Colonic mucosa (tissue), 4 donors: ENCODE results near the gene COPS3. TPM values are rescaled to one million over a fixed set of nuclear protein-coding genes. Genes with fewer than 3 reads are reported as not detected.

Source experiments
- DNase-seq: peaks from one replicate; pipeline ENCODE4 v3.0.0-alpha.2; 2020
- H3K27ac ChIP-seq: fragments of 200-600 bp; one replicate; pipeline ENCODE4 v1.8.0; 2021
- H3K27me3 ChIP-seq: fragments of 200-600 bp; one replicate; pipeline ENCODE4 v1.8.0; 2021
- H3K36me3 ChIP-seq: fragments of 200-600 bp; one replicate; pipeline ENCODE4 v1.8.0; 2021
- H3K4me1 ChIP-seq: fragments of 200-600 bp; one replicate; pipeline ENCODE4 v1.8.0; 2021; ENCODE audit warnings: mild to moderate bottlenecking
- H3K4me3 ChIP-seq: fragments of 200-600 bp; one replicate; pipeline ENCODE4 v1.8.0; 2021
- H3K9ac ChIP-seq, 2 donors: one replicate each; pipeline ENCODE4 v1.7.0; 2013; ENCODE audit warnings: control low read depth in 2 of 2, low read depth in 2 of 2, low read length in 2 of 2
- H3K9me3 ChIP-seq: fragments of 200-600 bp; one replicate; pipeline ENCODE4 v1.8.0; 2021
- CTCF ChIP-seq: fragments of 200-600 bp; IDR thresholded peaks from one replicate; pipeline ENCODE4 v1.8.0; 2022; ENCODE audit warnings: antibody characterized with exemption, mild to moderate bottlenecking
- intact Hi-C: fragments of 100-400 bp; cut with DNase I; formaldehyde crosslinking; loops from one replicate; pipeline ENCODE4 v1.14.1; 2022
- total RNA-seq, 2 donors: library from RNA; stranded (reverse); fragmentation: NEBNext Ultra II Directional in 1 of 2; extraction: Animal tissue kit (Norgen Biotek cat#: 25700) in 1 of 2; gene quantifications; one replicate each; pipeline ENCODE4 v1.2.1, GENCODE V29; 2021
- donor health status: healthy.
- donor health status: DM: no; HTN: no; CAD: no.
- donor health status: DM: no; HTN: no; CAD: no.

The COPS3 gene
- total RNA-seq, 2 donors from 2014 or later, result 43.9 to 60.4 TPM

GRCh38 chr17:17237026-17237799 is 43.8 kb downstream of the COPS3 start, which contains the start of gene FLCN:
FLCN (minus strand) TSS chr17:17237168; CDS start chr17:17228137, 9,031 bp downstream.
- Histone ChIP-seq H3K4me1 (no peaks in the 10 kb centered on the region), H3K9me3 (no peaks in the 10 kb centered on the region), H3K36me3 (no peaks in the 10 kb centered on the region), H3K27ac (peak within 1 kb of the TSS; percentile 78), H3K27me3 (no peaks in the 10 kb centered on the region), H3K4me3 (peak within 1 kb of the TSS; percentile 90), H3K9ac (peak within 1 kb of the TSS; percentile 95 to 96)
- peak; percentile 91 for DNase-seq
- intact Hi-C loops, result no loop called here
- no peak for TF ChIP-seq CTCF

GRCh38 chr17:17236295-17237025 is 44.6 kb downstream of the COPS3 start:
- peak; percentile 46 for DNase-seq
- no peaks in the 10 kb centered on the region for H3K27me3 ChIP-seq
- intact Hi-C loops, result no loop called here
- H3K9me3 ChIP-seq, result no peaks in the 10 kb centered on the region
- H3K36me3 ChIP-seq, result peaks cover 3% of the 10 kb centered on the region
- H3K4me1 ChIP-seq, result no peaks in the 10 kb centered on the region
- peak overlapping the region; percentile 78 for H3K27ac ChIP-seq
- H3K9ac ChIP-seq, result peak overlapping the region; percentile 95 to 96
- TF ChIP-seq CTCF, result no peak
- H3K4me3 ChIP-seq, result peak overlapping the region; percentile 90

- Histone ChIP-seq H3K9ac (peak overlapping the region; percentile 40 to 95), H3K4me1 (no peaks in the 10 kb centered on the region), H3K36me3 (peaks cover 9% of the 10 kb centered on the region), H3K27ac (peak overlapping the region; percentile 78), H3K9me3 (no peaks in the 10 kb centered on the region), H3K4me3 (peak overlapping the region; percentile 90), H3K27me3 (no peaks in the 10 kb centered on the region)
- no peak for DNase-seq
- TF ChIP-seq CTCF, result no peak
- intact Hi-C loops, result no loop called here
Observed at GRCh38 chr17:17235212-17236174, 45.6 kb downstream of the COPS3 start.

GRCh38 chr17:17232303-17232621 is 48.8 kb downstream of the COPS3 start:
- Histone ChIP-seq H3K9ac (peak overlapping the region in 1 of 2 donors; percentile 18), H3K9me3 (no peaks in the 10 kb centered on the region), H3K4me1 (no peaks in the 10 kb centered on the region), H3K27ac (no peak overlapping the region), H3K4me3 (no peak overlapping the region), H3K36me3 (peaks cover 25% of the 10 kb centered on the region), H3K27me3 (no peaks in the 10 kb centered on the region)
- no peak for TF ChIP-seq CTCF
- DNase-seq, result no peak
- intact Hi-C loops, result no loop called here
